ENCODE data around the gene RALGAPA2. TPM values are rescaled to one million over a fixed set of nuclear protein-coding genes. Genes with fewer than 3 reads are reported as not detected.

RALGAPA2 gene
- total RNA-seq, 1 donor from 2014 or later: 24.8 TPM

DNA sequence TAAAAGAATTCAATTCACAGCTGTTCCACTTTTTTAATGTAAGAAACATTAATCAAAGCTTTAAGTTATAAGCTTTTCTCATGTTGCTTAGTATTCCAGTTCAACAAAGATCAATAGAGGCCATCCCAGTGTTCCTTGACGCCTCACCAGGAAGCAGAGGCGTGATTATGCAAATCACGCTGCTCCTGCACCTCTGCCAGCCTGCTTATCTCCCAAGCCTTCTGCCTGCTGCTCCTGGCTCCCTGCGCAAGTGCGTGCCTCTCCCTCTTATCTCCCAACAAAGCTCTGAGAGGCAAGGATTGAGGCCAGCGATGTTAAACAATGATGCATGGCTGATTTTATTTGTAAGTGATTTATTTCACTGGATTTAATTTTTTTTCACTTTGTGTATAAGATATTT, 301.8 kb downstream of the RALGAPA2 start:
- no peak for TF ChIP-seq CTCF (IDR thresholded peaks at IDR 0.05; ENCODE audit: insufficient read depth, low read length, poor library complexity, severe bottlenecking)
- no peak for DNase-seq (ENCODE audit: low read depth)

DNA sequence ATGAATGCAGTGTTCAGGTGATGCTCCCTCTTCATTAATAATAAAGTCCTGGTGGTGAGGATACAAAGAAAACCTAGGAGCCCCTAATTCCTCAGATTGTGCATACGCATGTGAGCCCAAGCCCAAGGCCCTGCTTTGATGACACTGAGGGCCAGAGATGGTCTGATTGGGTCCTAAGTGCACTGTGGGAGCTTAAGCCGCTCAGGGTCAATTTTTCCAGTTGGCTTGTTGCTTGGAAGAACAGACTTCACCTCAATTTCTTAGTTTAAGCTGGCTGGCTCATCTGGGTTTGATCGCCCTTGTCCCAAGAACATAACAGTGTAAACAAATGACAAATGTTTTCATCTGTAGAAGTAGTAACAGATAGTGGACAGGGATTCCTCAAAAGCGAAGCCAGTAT, 303.1 kb downstream of the RALGAPA2 start:
- no peak for DNase-seq (ENCODE audit: low read depth)
- no peak overlapping the region for H3K4me3 ChIP-seq (ENCODE audit: low read depth, low read length)
- TF ChIP-seq CTCF (IDR thresholded peaks at IDR 0.05; ENCODE audit: insufficient read depth, low read length, poor library complexity, severe bottlenecking): no peak
- H3K36me3 ChIP-seq (ENCODE audit: control insufficient read depth, insufficient read depth, low read length): no peaks in the 10 kb centered on the region
- no peaks in the 10 kb centered on the region for H3K27me3 ChIP-seq (ENCODE audit: control insufficient read depth, insufficient read depth, low read length)

More for the DNA sequence above, 301.8 kb downstream of the RALGAPA2 start:
- H3K27me3 ChIP-seq (ENCODE audit: control insufficient read depth, insufficient read depth, low read length): no peaks in the 10 kb centered on the region
- no peaks in the 10 kb centered on the region for H3K36me3 ChIP-seq (ENCODE audit: control insufficient read depth, insufficient read depth, low read length)
- no peak overlapping the region for H3K4me3 ChIP-seq (ENCODE audit: low read depth, low read length)

DNA sequence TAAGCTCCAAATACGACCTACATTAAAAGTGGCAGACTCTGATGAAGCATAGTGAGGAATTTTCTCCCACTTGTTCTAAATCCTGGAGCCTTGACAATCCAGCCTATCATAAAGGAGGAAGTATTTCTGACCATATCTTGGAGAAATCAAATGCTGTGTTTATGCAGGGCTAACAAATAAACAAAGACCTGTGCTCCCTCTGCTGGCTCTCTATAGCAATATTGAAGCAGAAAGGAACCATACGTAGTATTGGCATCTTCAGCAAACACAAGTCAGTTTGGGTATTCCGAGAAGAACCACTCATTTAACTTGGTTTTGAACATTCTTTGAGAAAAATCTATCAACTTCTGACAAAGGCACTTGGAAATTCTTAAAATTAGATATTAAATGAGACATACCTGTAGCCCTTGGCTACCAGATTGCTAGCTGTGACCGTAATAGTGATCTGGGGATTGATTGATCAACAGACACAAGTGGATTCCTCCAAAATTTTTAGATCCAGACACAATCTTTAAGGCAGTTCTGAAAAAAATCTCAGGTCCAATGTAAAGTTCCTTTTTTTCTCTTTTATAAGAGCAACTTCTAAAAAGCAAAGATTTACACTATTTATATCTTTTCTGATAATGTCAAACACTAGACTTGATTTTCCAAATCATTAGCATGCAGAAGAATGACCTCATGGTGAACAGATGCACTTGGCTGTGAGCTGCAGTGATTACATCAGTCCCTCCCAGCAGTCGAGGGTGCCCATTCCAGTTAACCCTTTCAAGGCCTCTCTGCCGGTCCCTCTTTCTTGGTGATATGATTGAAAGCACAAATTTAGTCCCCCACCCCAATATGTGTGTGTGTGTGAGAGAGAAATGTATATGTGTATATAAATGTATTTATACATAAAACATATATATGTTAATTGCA, 304.3 kb downstream of the RALGAPA2 start:
- no peak for DNase-seq (ENCODE audit: low read depth)
- Histone ChIP-seq H3K36me3 (ENCODE audit: control insufficient read depth, insufficient read depth, low read length) (no peaks in the 10 kb centered on the region), H3K27me3 (ENCODE audit: control insufficient read depth, insufficient read depth, low read length) (no peaks in the 10 kb centered on the region), H3K4me3 (ENCODE audit: low read depth, low read length) (no peak overlapping the region)
- TF ChIP-seq CTCF (IDR thresholded peaks at IDR 0.05; ENCODE audit: insufficient read depth, low read length, poor library complexity, severe bottlenecking): no peak

GRCh38 chr20:20406306-20406705, 306.1 kb downstream of the RALGAPA2 start:
- Histone ChIP-seq H3K36me3 (ENCODE audit: control insufficient read depth, insufficient read depth, low read length) (no peaks in the 10 kb centered on the region), H3K27me3 (ENCODE audit: control insufficient read depth, insufficient read depth, low read length) (no peaks in the 10 kb centered on the region), H3K4me3 (ENCODE audit: low read depth, low read length) (no peak overlapping the region)
- DNase-seq (ENCODE audit: low read depth): no peak
- no peak for TF ChIP-seq CTCF (IDR thresholded peaks at IDR 0.05; ENCODE audit: insufficient read depth, low read length, poor library complexity, severe bottlenecking)

GRCh38 chr20:20405623-20406022, 306.8 kb downstream of the RALGAPA2 start:
- H3K4me3 ChIP-seq (ENCODE audit: low read depth, low read length): no peak overlapping the region
- no peaks in the 10 kb centered on the region for H3K36me3 ChIP-seq (ENCODE audit: control insufficient read depth, insufficient read depth, low read length)
- DNase-seq (ENCODE audit: low read depth): no peak
- no peak for TF ChIP-seq CTCF (IDR thresholded peaks at IDR 0.05; ENCODE audit: insufficient read depth, low read length, poor library complexity, severe bottlenecking)
- H3K27me3 ChIP-seq (ENCODE audit: control insufficient read depth, insufficient read depth, low read length): no peaks in the 10 kb centered on the region
